ENCODE results near the gene ANKS1B.

ANKS1B gene

DNA sequence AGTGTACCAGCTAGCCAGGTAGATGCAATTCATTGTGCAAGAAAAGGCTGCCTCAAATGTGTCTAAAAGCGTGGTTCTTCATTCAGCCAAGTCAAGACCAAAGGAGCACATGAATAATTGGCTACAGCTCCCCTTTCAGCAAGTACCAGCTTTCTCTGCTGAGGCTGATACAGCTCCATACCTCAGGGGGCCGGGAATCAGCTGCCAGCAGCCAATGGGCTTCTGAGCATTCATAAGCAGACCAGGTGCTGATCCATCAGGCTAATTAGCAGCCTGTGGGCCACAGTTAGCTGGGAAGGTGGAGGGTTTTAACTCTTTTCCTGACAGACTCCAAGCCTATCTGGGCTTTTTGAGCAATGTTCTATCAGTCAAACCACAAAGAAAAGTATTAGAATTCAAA is 1075.0 kb downstream of the ANKS1B start:
- POLR2A ChIA-PET = no interaction called here
- Histone ChIP-seq H3K4me1 (ENCODE audit: control extremely low read depth in 1 of 4, control insufficient read depth in 4 of 4, insufficient read depth in 4 of 4, low read length in 3 of 4) (no peaks in the 10 kb centered on the region), H3K27ac (ENCODE audit: insufficient read depth in 1 of 2, low read depth in 1 of 2, low read length in 2 of 2, poor library complexity in 1 of 2, severe bottlenecking in 2 of 2) (no peak overlapping the region), H3K36me3 (ENCODE audit: control insufficient read depth in 4 of 4, insufficient read depth in 4 of 4, low read length in 3 of 4) (no peaks in the 10 kb centered on the region), H3K9me3 (ENCODE audit: control extremely low read depth in 1 of 5, control insufficient read depth in 4 of 5, insufficient read depth in 2 of 5, low read depth in 1 of 5, low read length in 4 of 5) (no peaks in the 10 kb centered on the region), H3K4me3 (ENCODE audit: control insufficient read depth in 1 of 7, extremely low read depth in 1 of 7, insufficient read depth in 4 of 7, low read depth in 2 of 7, low read length in 6 of 7) (no peak overlapping the region), H3K27me3 (replicated peaks in 2 of 5; ENCODE audit: control insufficient read depth in 4 of 5, insufficient read depth in 5 of 5, low read length in 4 of 5) (peaks cover 0 to 11% (median 3%) of the 10 kb centered on the region in 5 experiments)
- CTCF ChIA-PET = no interaction called here
- no peak for DNase-seq
- WGBS (ENCODE audit: insufficient coverage) = 10% methylated on average over 2 of the region's 2 CpGs

DNA sequence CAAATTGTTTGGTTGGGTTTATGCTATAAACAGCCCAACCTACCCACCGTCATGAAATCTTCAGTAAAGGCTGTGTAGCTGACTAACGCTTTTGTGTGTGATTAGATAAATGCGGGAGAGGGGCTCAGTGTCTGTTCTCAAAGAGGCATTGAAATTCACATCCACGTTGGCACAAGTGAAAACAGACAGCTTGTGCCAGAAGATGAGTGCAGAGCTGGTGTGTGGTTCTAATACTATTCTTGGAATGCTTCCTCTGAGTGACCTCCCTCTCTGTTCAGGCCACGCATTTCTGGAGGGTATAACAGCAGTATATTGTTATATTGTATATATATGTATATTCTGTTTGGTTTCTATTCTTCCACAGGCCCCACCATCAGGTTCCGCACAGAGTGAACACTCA is 1075.9 kb downstream of the ANKS1B start:
- WGBS (ENCODE audit: insufficient coverage) = 81% methylated on average over 2 of the region's 6 CpGs
- no peak for DNase-seq
- ChIA-PET CTCF (no interaction called here), POLR2A (no interaction called here)
- Histone ChIP-seq H3K27ac (ENCODE audit: insufficient read depth in 1 of 2, low read depth in 1 of 2, low read length in 2 of 2, poor library complexity in 1 of 2, severe bottlenecking in 2 of 2) (no peak overlapping the region), H3K36me3 (ENCODE audit: control insufficient read depth in 4 of 4, insufficient read depth in 4 of 4, low read length in 3 of 4) (no peaks in the 10 kb centered on the region), H3K4me3 (ENCODE audit: control insufficient read depth in 1 of 7, extremely low read depth in 1 of 7, insufficient read depth in 4 of 7, low read depth in 2 of 7, low read length in 6 of 7) (no peak overlapping the region), H3K4me1 (ENCODE audit: control extremely low read depth in 1 of 4, control insufficient read depth in 4 of 4, insufficient read depth in 4 of 4, low read length in 3 of 4) (no peaks in the 10 kb centered on the region), H3K9me3 (ENCODE audit: control extremely low read depth in 1 of 5, control insufficient read depth in 4 of 5, insufficient read depth in 2 of 5, low read depth in 1 of 5, low read length in 4 of 5) (no peaks in the 10 kb centered on the region), H3K27me3 (replicated peaks in 2 of 5; ENCODE audit: control insufficient read depth in 4 of 5, insufficient read depth in 5 of 5, low read length in 4 of 5) (peaks cover 0 to 9% (median 3%) of the 10 kb centered on the region in 5 experiments)

DNA sequence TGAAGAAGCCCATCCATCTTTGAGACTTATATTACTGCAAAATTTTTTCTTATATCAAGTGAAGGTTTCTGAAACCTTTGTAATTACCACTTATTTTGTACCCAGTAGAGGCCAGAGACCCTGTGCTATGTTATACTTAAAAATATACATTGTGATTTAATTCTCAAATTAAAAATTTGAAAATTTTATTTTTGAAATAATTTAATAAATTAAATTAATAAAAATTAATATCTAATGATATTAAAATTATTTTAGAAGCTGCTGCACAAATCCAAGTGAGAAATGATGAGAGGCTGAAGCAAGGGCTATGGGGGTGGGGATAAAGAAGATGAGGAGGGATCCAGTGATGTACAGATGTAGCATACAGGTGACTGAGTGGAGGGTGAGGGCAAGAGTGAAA is 1080.9 kb downstream of the ANKS1B start:
- H3K36me3 ChIP-seq (ENCODE audit: control insufficient read depth in 4 of 4, insufficient read depth in 4 of 4, low read length in 3 of 4) = no peaks in the 10 kb centered on the region
- H3K4me3 ChIP-seq (ENCODE audit: control insufficient read depth in 1 of 7, extremely low read depth in 1 of 7, insufficient read depth in 4 of 7, low read depth in 2 of 7, low read length in 6 of 7) = no peak overlapping the region
- H3K9me3 ChIP-seq (ENCODE audit: control extremely low read depth in 1 of 5, control insufficient read depth in 4 of 5, insufficient read depth in 2 of 5, low read depth in 1 of 5, low read length in 4 of 5) = no peaks in the 10 kb centered on the region
- POLR2A ChIA-PET = no interaction called here
- CTCF ChIA-PET = no interaction called here
- H3K27me3 ChIP-seq (replicated peaks in 2 of 5; ENCODE audit: control insufficient read depth in 4 of 5, insufficient read depth in 5 of 5, low read length in 4 of 5) = peaks cover 0 to 12% (median 2%) of the 10 kb centered on the region in 5 experiments
- no peaks in the 10 kb centered on the region for H3K4me1 ChIP-seq (ENCODE audit: control extremely low read depth in 1 of 4, control insufficient read depth in 4 of 4, insufficient read depth in 4 of 4, low read length in 3 of 4)
- no peak for DNase-seq
- no peak overlapping the region for H3K27ac ChIP-seq (ENCODE audit: insufficient read depth in 1 of 2, low read depth in 1 of 2, low read length in 2 of 2, poor library complexity in 1 of 2, severe bottlenecking in 2 of 2)

DNA sequence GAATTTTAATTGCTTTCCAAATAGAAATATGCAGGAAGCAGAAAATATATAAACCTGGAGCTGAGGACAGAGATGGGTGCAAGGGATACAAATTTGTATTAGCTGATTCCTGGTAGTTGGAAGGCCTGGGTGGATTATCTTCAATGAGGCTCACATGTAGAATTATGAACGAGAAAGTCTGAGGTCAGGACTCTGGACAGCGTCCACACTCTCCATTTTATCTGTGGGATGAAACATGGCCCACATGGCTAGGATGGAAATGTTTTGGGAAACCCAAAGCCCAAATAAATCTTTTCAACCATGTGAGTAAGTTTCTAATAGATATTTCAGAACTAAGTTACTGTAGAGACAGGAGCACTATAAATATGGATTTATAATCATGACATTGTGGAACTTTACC is 1083.5 kb downstream of the ANKS1B start:
- Histone ChIP-seq H3K4me3 (ENCODE audit: control insufficient read depth in 1 of 7, extremely low read depth in 1 of 7, insufficient read depth in 4 of 7, low read depth in 2 of 7, low read length in 6 of 7) (no peak overlapping the region), H3K27ac (ENCODE audit: insufficient read depth in 1 of 2, low read depth in 1 of 2, low read length in 2 of 2, poor library complexity in 1 of 2, severe bottlenecking in 2 of 2) (no peak overlapping the region), H3K4me1 (ENCODE audit: control extremely low read depth in 1 of 4, control insufficient read depth in 4 of 4, insufficient read depth in 4 of 4, low read length in 3 of 4) (no peaks in the 10 kb centered on the region), H3K27me3 (replicated peaks in 2 of 5; ENCODE audit: control insufficient read depth in 4 of 5, insufficient read depth in 5 of 5, low read length in 4 of 5) (peaks cover 5 to 34% (median 11%) of the 10 kb centered on the region in 5 experiments), H3K9me3 (ENCODE audit: control extremely low read depth in 1 of 5, control insufficient read depth in 4 of 5, insufficient read depth in 2 of 5, low read depth in 1 of 5, low read length in 4 of 5) (no peaks in the 10 kb centered on the region), H3K36me3 (ENCODE audit: control insufficient read depth in 4 of 4, insufficient read depth in 4 of 4, low read length in 3 of 4) (no peaks in the 10 kb centered on the region)
- no CpG with 5 or more reads among the region's 2 CpGs for WGBS (ENCODE audit: insufficient coverage)
- ChIA-PET POLR2A (no interaction called here), CTCF (no interaction called here)
- DNase-seq = no peak

DNA sequence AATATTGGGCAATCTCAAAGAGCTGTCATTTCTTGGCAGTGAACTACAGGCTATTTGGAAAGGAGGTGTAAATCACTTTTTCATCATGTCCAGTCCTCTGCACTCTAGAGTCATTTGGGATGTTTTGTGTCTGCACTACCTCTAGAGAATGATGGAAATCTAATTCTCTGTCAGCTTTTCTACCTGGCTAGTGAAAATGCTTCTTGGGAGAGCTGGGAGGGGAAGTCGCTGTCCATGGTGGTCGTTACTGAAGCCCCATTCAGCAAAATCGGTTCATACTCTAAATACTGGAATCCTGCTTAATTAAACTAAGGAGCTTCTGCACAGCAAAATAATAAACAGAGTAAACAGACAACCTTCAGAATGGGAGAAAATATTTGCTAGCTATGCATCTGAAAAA is 1087.8 kb downstream of the ANKS1B start:
- DNase-seq = peak; percentile 5 to 34 (median 25)
- H3K4me1 ChIP-seq (ENCODE audit: control extremely low read depth in 1 of 4, control insufficient read depth in 4 of 4, insufficient read depth in 4 of 4, low read length in 3 of 4) = peaks cover 0 to 10% (median 5%) of the 10 kb centered on the region in 4 experiments
- POLR2A ChIA-PET = no interaction called here
- no peaks in the 10 kb centered on the region for H3K36me3 ChIP-seq (ENCODE audit: control insufficient read depth in 4 of 4, insufficient read depth in 4 of 4, low read length in 3 of 4)
- peaks cover 24 to 73% (median 30%) of the 10 kb centered on the region in 5 experiments for H3K27me3 ChIP-seq (replicated peaks in 2 of 5; ENCODE audit: control insufficient read depth in 4 of 5, insufficient read depth in 5 of 5, low read length in 4 of 5)
- CTCF ChIA-PET = no interaction called here
- WGBS (ENCODE audit: insufficient coverage) = 14% methylated on average over 2 of the region's 3 CpGs
- H3K27ac ChIP-seq (ENCODE audit: insufficient read depth in 1 of 2, low read depth in 1 of 2, low read length in 2 of 2, poor library complexity in 1 of 2, severe bottlenecking in 2 of 2) = no peak overlapping the region
- no peaks in the 10 kb centered on the region for H3K9me3 ChIP-seq (ENCODE audit: control extremely low read depth in 1 of 5, control insufficient read depth in 4 of 5, insufficient read depth in 2 of 5, low read depth in 1 of 5, low read length in 4 of 5)
- H3K4me3 ChIP-seq (ENCODE audit: control insufficient read depth in 1 of 7, extremely low read depth in 1 of 7, insufficient read depth in 4 of 7, low read depth in 2 of 7, low read length in 6 of 7) = no peak overlapping the region

DNA sequence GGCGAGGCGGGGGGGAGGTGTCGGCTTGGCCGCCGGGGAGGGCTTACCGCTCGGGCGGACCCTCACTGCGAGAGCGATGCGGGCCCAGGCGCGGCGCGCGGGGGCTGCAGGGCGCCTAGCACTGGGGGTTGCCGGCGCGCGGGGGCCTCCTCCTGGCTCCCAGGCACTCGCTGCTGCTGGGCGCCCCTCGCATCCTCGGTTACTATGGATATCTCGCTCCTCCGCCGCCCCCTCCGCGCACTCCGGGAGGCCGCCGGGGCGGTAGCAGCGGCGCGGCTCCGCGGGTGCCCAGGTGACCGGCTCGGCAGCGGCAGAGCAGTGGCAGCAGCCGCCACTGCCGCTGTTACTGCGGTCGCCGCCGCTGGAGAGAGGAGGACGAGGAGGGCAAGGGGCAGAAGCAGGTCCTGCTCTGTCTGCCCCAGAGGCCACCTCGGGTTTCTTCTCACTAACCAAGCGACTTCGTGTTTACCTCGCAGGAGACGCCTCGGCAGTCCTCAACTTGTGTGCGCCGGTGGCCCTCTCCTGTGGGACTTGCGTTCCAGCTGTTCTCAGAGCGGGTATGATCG is 1089.6 kb downstream of the ANKS1B start:
- CTCF ChIA-PET = no interaction called here
- POLR2A ChIA-PET = no interaction called here
- H3K4me1 ChIP-seq (ENCODE audit: control extremely low read depth in 1 of 4, control insufficient read depth in 4 of 4, insufficient read depth in 4 of 4, low read length in 3 of 4) = peaks cover 0 to 10% (median 5%) of the 10 kb centered on the region in 4 experiments
- H3K27ac ChIP-seq (ENCODE audit: insufficient read depth in 1 of 2, low read depth in 1 of 2, low read length in 2 of 2, poor library complexity in 1 of 2, severe bottlenecking in 2 of 2) = no peak overlapping the region
- peak in 1 of 3 donors; percentile 10 for DNase-seq
- H3K4me3 ChIP-seq (ENCODE audit: control insufficient read depth in 1 of 7, extremely low read depth in 1 of 7, insufficient read depth in 4 of 7, low read depth in 2 of 7, low read length in 6 of 7) = peak overlapping the region in 2 of 7 experiments; percentile 29 to 46
- H3K27me3 ChIP-seq (replicated peaks in 2 of 5; ENCODE audit: control insufficient read depth in 4 of 5, insufficient read depth in 5 of 5, low read length in 4 of 5) = peaks cover 24 to 85% (median 34%) of the 10 kb centered on the region in 5 experiments
- under 1% methylated on average over 45 of the region's 60 CpGs for WGBS (ENCODE audit: insufficient coverage)
- H3K9me3 ChIP-seq (ENCODE audit: control extremely low read depth in 1 of 5, control insufficient read depth in 4 of 5, insufficient read depth in 2 of 5, low read depth in 1 of 5, low read length in 4 of 5) = no peaks in the 10 kb centered on the region
- H3K36me3 ChIP-seq (ENCODE audit: control insufficient read depth in 4 of 4, insufficient read depth in 4 of 4, low read length in 3 of 4) = no peaks in the 10 kb centered on the region

DNA sequence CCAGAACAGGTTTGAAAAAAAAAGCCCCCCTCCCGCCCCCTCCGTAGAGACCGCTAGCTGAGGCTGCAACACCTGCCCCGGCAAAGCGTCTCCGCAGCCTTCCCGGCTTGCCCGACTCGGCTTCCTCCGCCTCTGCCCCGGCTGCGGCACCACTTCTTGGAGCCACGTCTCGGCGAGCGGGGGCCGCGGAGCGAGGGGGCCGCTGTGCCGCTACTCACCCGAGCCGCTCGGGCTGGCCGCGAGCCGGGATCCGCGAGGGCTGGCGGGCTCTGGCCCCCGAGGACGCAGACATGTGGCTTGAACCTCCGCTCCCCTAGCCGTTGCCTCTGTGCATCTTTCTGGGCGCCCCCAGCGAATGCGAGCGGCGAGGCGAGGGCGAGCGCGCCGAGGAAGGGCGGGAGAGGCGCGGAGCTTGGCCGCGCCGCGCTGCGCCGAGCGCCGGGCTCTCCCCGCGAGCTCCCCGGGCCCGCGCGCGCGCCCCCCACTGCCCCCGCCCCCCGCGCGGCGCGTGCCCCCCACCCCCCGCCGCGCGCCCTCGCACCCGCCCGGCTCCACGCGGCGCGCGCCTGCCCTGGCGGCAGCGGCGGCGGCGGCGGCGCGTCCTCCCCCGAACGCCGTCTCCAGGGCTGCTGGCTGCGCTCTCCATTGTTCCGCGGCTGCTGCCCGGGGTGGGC is 1090.2 kb downstream of the ANKS1B start:
- Histone ChIP-seq H3K4me3 (ENCODE audit: control insufficient read depth in 1 of 7, extremely low read depth in 1 of 7, insufficient read depth in 4 of 7, low read depth in 2 of 7, low read length in 6 of 7) (peak overlapping the region in 2 of 7 experiments; percentile 45 to 46), H3K36me3 (ENCODE audit: control insufficient read depth in 4 of 4, insufficient read depth in 4 of 4, low read length in 3 of 4) (no peaks in the 10 kb centered on the region), H3K4me1 (ENCODE audit: control extremely low read depth in 1 of 4, control insufficient read depth in 4 of 4, insufficient read depth in 4 of 4, low read length in 3 of 4) (peaks cover 0 to 10% (median 5%) of the 10 kb centered on the region in 4 experiments), H3K27me3 (replicated peaks in 2 of 5; ENCODE audit: control insufficient read depth in 4 of 5, insufficient read depth in 5 of 5, low read length in 4 of 5) (peaks cover 24 to 90% (median 38%) of the 10 kb centered on the region in 5 experiments), H3K9me3 (ENCODE audit: control extremely low read depth in 1 of 5, control insufficient read depth in 4 of 5, insufficient read depth in 2 of 5, low read depth in 1 of 5, low read length in 4 of 5) (no peaks in the 10 kb centered on the region), H3K27ac (ENCODE audit: insufficient read depth in 1 of 2, low read depth in 1 of 2, low read length in 2 of 2, poor library complexity in 1 of 2, severe bottlenecking in 2 of 2) (no peak overlapping the region)
- DNase-seq = peak in 1 of 3 donors; percentile 13
- 1% methylated on average over 58 of the region's 96 CpGs for WGBS (ENCODE audit: insufficient coverage)
- CTCF ChIA-PET = no interaction called here
- POLR2A ChIA-PET = no interaction called here
